Lung microvascular endothelial cell (primary cell): Measurements from ENCODE around the gene SYTL3. TPM values are rescaled to one million over a fixed set of nuclear protein-coding genes. Genes with fewer than 3 reads are reported as not detected.

Experiments used
- DNase-seq, 2 donors: peaks; one replicate each; pipeline versions ENCODE4 v3.0.0 to v3.0.0-alpha.2; 2010; ENCODE audit warnings: low read depth in 2 of 2
- total RNA-seq: library from RNA; depleted of rRNA; stranded (reverse); fragments of >200 nt; gene quantifications from 2 replicates; pipeline ENCODE4 v1.2.1, GENCODE V29; 2014

SYTL3 gene
- total RNA-seq, 1 donor from 2014 or later, result 0.60 TPM

DNA sequence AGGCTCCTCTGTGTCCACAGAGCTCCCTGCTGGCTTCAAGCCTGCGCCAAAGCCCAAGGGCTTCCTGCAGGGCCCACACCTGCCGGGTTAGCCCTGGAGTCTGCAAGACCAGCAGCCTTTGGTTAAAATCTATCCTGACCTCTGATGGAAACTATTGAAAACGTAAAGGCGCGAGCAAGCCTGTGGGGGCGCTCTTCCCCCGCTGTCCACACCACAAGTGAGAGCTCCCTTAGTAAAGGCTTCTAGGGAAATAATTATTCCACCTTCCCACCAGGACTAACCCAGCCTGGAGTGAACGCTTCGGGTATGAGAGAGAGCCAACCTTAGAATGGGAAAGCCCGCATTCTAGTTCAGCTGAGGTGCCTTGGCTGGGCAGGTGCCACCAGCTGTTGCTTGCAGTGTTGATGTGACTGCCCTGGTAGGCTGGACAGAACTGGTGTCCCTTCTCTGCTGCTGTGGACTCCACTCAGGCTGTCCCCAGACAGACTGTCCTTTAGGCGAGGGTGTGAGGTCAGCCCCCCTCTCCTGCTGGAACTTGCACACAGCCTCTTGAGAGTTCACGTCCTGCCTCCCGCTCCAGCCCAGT lies 68.7 kb downstream of the SYTL3 start:
- peak; percentile 33 to 55 for DNase-seq

GRCh38 chr6:158722176-158722729 lies 72.4 kb downstream of the SYTL3 start:
- no peak for DNase-seq

DNA sequence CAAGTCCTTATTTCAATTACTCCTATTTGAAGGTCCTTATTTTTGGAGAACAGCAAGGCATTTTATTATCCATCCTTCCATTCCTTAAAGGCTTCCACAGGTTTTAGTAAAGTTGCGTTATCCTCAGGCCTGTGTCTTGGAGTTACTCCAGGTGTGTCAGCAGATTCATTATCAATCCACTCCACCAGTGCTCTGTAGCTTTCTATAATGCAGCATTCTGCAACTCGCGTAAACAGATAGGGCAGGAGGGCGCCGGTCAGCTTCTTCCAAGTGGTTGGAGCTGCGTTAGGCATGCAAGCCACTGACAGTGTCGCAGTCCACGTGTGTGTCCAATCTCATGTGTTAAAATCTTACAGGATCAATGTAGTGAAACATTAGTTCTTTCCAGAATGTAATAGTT lies 75.8 kb downstream of the SYTL3 start:
- DNase-seq, result no peak

DNA sequence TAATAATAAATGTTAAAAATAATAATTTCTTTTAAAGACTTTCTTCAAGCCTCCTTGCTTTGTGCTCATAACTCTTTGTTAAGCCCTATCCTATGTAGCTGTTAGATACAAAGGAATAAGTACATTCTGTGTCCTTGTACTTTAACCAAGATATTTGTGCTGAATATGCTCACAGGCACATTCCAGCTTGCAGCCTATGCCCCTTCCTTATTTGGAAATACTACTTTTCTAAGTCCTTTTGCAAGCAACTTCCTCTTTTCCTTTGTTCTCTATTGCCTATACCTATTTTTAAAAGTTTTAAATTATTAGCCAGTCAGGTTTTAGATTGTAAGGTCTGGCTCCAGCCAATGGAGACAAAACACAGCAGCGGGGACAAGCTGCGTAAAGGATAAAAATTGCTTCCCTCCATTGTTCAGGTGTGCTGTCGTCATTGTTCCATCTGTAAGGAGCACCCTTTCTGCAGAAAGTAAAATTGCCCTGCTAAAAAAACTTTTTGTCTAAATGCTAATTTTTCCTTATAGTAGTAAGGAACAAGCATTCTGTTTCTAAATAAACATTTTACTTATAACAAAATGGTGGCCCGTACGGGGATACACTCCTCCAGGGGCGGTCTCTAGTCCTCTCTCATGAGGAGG lies 80.2 kb downstream of the SYTL3 start:
- no peak for DNase-seq

DNA sequence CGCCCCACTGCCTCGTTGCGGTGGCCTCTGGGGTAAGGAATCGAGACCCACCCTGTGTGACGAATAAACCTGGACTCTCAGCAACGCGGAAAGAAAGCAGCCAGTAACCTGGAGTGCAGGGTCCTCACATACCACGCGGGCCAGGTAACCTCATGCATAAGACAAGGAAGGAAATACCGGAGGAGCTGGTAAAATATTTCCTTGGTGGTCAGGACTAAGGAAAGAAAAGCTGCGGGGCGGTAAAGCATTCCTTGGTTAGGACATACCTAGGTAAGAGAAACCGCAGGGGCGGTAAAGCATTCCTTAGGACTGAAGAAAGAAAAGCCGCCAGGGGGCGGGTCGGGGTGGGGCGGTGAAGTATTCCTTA lies 80.7 kb downstream of the SYTL3 start:
- no peak for DNase-seq

DNA sequence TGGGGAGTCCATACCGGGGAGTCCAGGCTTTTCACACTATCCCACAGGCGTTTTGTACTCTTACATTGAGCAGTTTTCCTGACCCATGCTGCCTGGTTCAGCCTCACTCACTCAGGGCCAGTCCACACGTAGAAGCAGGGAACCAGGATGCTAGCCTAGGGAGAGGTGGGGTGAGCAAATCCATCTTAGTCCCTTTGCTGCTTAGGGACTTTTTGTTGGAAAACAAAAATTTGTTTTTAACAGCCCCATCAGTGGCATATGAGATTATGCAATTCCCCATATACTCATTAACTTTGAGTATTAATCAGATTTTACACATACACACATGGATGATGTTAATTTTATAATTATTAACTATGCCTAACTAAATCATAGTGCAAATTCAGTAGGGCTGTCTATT lies 85.2 kb downstream of the SYTL3 start:
- DNase-seq, result no peak

GRCh38 chr6:158737082-158737709 lies 87.3 kb downstream of the SYTL3 start:
- no peak for DNase-seq

DNA sequence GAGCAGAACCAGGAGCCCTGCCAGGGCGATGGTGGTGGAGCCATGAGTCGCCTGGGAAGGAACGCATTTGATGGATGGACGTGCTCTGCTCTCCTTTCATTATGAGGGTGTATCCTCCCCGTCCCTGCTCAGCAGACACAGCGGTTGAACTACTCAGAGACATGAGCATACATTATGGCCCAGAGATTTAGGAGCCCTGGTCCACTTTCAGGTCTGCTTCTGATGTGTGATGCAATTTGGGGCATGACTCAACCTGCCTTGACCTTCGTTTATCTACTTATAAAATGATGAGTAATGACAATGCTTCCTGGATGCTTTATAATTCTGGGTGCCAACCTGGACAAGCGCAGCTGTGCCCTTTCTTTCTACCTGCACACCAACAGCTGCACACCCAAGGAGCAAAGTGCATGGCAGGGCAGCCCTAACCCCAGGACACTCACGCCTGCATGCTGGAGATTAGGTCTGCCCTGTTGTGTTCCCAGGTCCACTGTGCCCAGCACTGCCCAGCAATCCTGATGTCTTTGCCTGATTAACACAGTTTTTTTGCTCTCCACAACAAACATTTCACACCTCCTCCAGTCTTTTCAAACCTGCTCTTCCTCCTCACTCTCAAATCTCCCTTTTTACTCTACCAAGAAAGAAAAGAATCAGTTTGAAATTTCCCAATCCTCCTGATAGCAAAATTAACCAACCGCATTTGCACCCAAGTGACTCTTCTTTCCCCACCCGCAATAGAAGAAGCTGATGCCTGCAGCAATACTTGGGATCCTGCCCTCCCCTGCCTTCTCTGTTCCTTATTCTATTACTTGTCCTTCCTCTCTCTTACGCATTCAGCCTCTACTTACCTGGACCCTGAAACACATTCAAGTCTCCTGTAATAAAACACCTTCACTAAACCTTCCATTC lies 88.1 kb downstream of the SYTL3 start:
- no peak for DNase-seq

DNA sequence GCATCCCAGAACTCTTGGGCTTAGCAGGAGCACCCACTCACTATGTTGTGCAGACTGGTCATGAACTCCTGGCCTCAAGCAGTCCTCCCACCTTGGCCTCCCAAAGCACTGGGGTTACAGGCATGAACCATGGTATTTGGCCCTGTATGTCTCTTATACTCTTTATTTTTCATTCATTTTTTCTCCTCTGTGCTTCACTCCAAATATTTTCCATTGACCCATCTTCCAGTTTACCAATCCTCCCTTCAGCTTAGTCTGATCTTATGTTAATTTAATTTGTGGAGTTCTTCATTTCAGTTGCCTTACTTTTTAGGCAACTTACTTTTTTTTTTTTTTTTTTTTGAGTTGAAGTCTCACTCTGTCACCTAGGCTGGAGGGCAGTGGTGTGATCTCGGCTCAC lies 89.8 kb downstream of the SYTL3 start:
- DNase-seq, result no peak

DNA sequence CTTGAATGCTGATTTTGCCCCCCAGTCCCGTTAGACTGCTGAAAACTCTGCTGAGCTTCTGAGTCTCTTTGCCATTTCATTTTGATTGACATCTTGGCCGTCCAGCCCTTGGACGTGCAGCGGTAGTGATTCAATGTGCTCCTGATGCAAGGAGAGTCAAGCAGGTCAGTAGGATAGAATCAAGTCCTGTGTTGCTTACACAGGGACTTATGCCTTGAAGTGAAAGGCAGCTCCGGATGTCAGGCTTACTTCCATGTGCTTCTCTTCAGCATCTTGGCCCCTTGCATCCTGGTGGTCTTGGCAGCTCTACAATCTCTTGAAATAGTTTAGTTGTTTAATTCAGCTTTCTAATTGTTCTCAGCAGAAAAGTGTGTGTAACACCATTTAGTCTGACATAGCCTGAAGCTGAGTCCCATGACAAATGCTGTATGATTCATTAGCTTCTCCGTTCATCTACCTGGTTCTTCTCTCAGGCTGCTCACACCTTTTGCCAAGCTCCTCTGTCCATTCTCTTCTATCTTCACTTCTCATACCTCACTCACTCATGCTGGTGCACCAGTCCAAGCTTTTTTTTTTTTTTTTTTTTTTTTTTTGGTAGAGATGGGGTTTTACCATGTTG lies 93.3 kb downstream of the SYTL3 start:
- DNase-seq, result no peak

DNA sequence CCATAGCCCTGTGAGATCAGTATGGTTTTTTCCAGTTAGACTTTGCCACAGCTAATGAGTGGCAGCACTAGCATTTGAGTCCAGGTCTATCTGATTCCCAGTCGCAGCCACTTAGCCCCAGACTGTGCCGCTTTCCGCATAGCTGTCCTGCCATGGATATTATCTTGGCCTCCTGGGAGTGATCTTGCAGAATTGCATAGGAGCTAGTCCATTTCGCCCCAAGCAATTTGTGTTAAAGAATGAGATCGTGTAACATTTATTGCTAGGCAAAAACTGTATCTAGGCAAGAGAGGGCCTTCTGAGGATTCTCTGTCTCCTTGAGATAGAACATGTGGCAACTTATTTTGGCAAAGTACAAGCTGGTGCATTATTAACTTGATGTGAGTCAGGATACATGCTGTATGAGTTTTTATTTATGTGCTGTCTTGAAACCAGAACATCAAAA lies 95.2 kb downstream of the SYTL3 start:
- no peak for DNase-seq

DNA sequence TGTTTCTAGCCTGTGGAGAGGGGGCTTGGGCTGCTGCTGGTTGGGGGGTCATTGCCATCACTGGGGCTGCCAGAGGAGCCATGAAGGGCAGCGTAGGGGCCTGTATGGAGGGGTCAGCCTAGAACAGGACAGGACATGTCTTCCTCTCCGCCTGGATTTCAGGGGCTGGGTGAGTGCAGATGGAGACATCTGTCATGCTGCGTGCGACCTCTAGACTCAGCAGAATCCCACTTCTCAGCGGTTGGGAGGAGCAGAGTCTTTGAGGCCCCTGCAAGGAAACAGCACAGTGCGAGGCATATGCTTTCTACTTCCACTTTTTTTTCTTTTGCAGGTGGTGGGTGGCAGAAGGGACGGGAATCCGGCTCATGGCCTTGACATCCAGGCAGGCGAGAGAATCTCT lies 101.4 kb downstream of the SYTL3 start:
- no peak for DNase-seq

GRCh38 chr6:158751921-158752320 lies 102.1 kb downstream of the SYTL3 start:
- no peak for DNase-seq

DNA sequence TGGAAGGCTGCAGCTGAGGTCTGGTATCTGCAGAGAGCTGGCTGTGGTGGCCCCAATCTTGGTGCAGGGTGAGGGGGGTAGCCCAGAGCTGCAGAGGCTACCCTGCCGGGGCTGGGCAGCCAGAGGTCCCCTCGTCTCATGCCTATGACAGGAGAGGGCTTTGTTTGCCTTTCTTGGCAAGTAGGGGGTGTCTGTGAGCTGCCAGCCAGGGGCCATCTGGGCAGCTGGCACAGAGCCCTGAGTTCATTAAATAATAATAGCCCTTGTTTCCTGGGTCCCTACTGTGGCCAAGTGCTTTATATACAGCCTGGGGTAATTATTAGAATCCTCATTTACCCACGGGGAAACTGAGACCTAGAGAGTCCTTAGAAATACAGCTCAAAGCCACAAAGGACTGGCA lies 102.8 kb downstream of the SYTL3 start:
- DNase-seq, result peak in 1 of 2 donors; percentile 14

GRCh38 chr6:158753811-158754210 lies 104.0 kb downstream of the SYTL3 start:
- DNase-seq, result no peak

GRCh38 chr6:158754738-158755137 lies 104.9 kb downstream of the SYTL3 start:
- DNase-seq, result no peak

DNA sequence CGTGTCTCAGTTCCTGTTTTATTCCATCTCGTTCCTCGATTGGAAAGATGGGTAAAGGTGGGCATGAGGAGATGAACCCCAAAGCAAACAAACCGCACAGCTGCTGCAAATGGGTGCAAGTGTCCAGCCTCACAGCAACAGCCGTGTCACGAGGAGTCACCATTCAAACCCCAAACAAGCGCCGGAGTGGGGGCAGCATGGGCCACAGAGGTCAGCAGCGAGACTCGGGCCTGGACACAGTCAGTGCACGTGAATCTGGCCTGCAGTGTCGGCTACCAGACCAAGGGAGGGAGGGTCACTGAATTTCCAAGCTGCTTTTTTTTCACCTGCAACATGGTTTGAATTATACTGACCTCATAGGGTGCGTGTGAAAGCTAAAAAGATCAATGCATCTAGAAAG lies 105.8 kb downstream of the SYTL3 start:
- DNase-seq, result no peak

DNA sequence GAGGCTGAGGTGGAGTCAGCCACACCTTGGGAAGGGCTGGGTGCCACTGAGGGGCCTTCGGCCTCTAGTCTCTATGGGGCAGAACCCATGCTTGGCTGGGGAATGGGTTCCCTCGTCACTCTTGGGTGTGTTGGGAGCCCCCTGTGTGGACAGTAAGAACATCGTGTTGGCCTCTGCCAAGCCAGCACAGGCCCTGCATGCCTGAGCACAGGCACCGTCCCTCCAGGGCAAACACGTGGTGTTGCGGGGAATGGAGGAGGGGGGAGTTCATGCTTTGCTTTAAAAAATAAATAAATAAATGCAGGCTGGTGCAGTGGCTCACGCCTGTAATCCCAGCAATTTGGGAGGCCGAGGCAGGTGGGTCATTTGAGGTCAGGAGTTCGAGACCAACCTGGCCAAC lies 106.3 kb downstream of the SYTL3 start:
- no peak for DNase-seq

DNA sequence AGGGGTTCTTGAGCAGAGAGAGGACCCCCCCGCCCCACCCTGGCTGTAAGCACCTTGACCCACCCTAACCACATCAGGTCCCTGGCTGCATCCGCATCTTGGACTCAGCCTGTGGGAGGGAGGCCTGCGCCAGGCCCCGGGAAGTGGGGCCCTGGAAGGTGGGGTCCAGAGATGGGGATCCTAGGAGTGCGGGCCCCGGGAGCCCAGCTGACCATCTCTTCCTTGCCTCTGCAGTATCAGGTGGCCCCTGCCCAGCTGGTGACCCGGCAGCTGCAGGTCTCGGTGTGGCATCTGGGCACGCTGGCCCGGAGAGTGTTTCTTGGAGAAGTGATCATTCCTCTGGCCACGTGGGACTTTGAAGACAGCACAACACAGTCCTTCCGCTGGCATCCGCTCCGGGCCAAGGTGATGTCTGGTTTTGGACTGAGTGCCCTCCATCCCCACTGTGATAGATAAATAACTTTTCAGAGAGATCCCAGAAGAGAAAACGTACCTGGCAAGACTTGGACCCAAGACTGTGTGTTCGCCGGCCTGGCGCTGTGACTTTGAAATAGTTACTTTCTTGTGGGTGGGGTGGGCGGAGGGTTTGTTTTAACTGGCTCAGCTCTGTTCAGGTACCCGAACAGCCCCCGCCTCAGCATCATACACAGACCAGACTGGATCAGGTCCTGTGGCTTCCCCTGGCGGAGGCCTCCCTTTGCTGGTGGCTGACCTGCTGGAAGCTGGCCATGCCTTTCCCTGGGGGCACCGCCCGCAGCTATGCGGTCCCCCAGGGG lies 107.3 kb downstream of the SYTL3 start:
- no peak for DNase-seq

DNA sequence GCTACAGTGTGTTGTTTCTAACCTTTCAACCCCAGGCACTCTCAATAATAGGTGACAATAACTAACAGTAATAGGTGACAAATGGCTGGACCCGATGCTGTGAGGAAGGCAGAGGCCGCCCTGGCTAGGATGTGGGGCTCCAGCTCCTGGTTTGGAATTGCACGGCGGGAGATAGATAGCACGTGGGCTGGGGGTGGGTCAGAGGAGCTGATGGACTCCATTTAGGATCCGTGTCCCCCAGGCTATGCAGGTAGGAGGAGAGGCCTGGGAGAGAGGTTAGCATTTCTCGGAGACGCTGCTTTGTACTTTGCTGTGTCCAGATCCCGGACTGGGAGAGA lies 107.9 kb downstream of the SYTL3 start:
- DNase-seq, result no peak

DNA sequence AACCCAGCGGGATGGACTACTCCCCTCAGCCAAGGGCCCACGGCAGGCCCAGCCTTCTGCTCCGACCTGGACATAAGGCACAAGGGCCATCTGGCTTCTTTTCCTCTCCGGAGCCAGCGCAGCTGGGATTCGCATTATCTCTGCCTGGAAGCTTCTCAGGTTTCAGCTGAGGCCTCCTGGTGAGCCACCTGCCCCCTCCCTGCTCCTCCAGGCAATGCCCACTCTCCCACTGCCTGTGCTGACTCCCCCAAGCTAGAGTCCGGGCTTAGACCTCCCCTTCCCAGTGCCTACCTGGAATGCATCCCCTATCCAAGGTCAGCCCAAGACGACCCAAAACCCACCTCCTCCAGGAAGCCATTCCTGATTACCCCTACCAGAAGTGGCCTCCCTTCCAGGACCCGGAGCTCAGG lies 108.6 kb downstream of the SYTL3 start:
- DNase-seq, result no peak
